Calu3 (cell line): ENCODE results near the gene SUSD3. TPM values are rescaled to one million over a fixed set of nuclear protein-coding genes. Genes with fewer than 3 reads are reported as not detected.

Source experiments
- BruUV-seq: library from RNA; stranded (reverse); fragments of 400-500 nt; replicated peaks from 2 replicates; lab custom pipeline; 2021; lab: Mats Ljungman, UMichigan
- CTCF ChIA-PET: fragments of 300-600 bp; sonication (Branson Sonifier 250); formaldehyde crosslinking; loops from one replicate; lab custom pipeline; 2022; ENCODE audit warnings: antibody characterized with exemption; lab: Charles Lee
- DNase-seq: peaks from one replicate; pipeline ENCODE4 v3.0.0; 2022
- H3K27ac Mint-ChIP-seq: one replicate; pipeline ENCODE4 v1.8.0; 2022; ENCODE audit warnings: mixed read lengths; ENCODE audit not compliant: unreplicated experiment
- H3K27me3 Mint-ChIP-seq: one replicate; pipeline ENCODE4 v1.8.0; 2022; ENCODE audit warnings: mixed read lengths; ENCODE audit not compliant: unreplicated experiment
- H3K36me3 Mint-ChIP-seq: one replicate; pipeline ENCODE4 v1.8.0; 2022; ENCODE audit warnings: mild to moderate bottlenecking, moderate library complexity, mixed read lengths; ENCODE audit not compliant: insufficient read depth, unreplicated experiment
- H3K4me1 Mint-ChIP-seq: one replicate; pipeline ENCODE4 v1.8.0; 2022; ENCODE audit warnings: mild to moderate bottlenecking, low read depth, mixed read lengths; ENCODE audit not compliant: unreplicated experiment
- H3K4me3 Mint-ChIP-seq: one replicate; pipeline ENCODE4 v1.8.0; 2022; ENCODE audit warnings: mild to moderate bottlenecking, low read depth, moderate library complexity, mixed read lengths; ENCODE audit not compliant: unreplicated experiment
- H3K9me3 Mint-ChIP-seq: one replicate; pipeline ENCODE4 v1.8.0; 2022; ENCODE audit warnings: low read depth, mixed read lengths; ENCODE audit not compliant: unreplicated experiment
- intact Hi-C: fragments of 100-400 bp; cut with micrococcal nuclease; formaldehyde crosslinking; loops from one replicate; pipeline ENCODE4 v1.10.0; 2022; ENCODE audit not compliant: unreplicated experiment
- total RNA-seq: library from RNA; stranded (reverse); gene quantifications from 2 replicates; pipeline ENCODE4 v1.2.3, GENCODE V29; 2022
- TF ChIP-seq, protein P1 (sequence below): fragments of 200-600 bp; IDR thresholded peaks from one replicate; pipeline ENCODE4 v1.8.0; 2022; ENCODE audit warnings: antibody characterized with exemption; ENCODE audit not compliant: unreplicated experiment

SUSD3 gene
- total RNA-seq, 1 experiment from 2014 or later = 1.3 TPM

DNA sequence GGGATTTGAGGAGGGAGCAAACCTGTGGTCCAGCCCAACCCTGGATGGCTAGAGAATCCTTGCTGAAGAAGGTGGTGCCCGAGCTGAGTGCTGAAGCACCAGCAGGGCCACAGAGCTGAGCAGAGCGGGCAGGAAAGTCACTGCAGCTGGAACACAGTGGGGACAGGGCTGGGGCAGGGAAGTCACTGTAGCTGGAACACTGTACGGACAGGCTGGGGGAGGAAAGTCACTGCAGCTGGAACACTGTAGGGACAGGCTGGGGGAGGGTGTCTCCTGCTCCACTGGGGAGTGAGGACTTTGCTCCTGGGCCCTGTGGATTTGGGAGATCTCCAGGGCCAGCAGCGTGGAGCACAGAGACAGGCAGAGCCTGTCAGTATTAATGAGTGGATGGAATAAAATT, 9.0 kb upstream of the SUSD3 start:
- Mint-ChIP-seq H3K27me3 (peaks cover 21% of the 10 kb centered on the region), H3K4me1 (no peaks in the 10 kb centered on the region), H3K36me3 (no peaks in the 10 kb centered on the region), H3K9me3 (no peaks in the 10 kb centered on the region), H3K27ac (no peak overlapping the region), H3K4me3 (no peak overlapping the region)
- intact Hi-C loops = no loop called here
- TF ChIP-seq, protein P1, sequence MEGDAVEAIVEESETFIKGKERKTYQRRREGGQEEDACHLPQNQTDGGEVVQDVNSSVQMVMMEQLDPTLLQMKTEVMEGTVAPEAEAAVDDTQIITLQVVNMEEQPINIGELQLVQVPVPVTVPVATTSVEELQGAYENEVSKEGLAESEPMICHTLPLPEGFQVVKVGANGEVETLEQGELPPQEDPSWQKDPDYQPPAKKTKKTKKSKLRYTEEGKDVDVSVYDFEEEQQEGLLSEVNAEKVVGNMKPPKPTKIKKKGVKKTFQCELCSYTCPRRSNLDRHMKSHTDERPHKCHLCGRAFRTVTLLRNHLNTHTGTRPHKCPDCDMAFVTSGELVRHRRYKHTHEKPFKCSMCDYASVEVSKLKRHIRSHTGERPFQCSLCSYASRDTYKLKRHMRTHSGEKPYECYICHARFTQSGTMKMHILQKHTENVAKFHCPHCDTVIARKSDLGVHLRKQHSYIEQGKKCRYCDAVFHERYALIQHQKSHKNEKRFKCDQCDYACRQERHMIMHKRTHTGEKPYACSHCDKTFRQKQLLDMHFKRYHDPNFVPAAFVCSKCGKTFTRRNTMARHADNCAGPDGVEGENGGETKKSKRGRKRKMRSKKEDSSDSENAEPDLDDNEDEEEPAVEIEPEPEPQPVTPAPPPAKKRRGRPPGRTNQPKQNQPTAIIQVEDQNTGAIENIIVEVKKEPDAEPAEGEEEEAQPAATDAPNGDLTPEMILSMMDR = no peak
- CTCF ChIA-PET = no interaction called here
- no peak for DNase-seq
- no TSS peak for BruUV-seq

DNA sequence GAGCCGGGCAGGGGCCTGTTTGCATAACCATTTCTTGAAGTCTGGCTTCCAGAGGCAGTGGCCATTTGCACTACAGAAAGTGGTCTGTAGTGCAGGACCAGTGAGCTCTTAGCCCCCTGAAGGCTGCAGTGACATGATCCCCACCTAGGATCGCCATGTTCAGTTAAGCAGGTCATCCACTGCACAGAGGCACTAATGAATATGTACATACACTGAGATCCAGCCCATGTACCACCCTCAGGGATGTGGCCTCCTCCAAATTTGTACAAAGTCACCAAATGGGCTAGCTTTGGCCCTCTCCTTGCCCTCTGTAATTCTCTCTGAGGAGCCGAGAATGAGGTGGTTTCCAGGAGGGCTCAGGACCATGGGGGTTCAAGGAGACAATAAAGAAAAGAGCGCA, 8.3 kb upstream of the SUSD3 start:
- TF ChIP-seq, protein P1 = no peak
- Mint-ChIP-seq H3K4me3 (no peak overlapping the region), H3K4me1 (no peaks in the 10 kb centered on the region), H3K27ac (no peak overlapping the region), H3K27me3 (peaks cover 21% of the 10 kb centered on the region), H3K36me3 (no peaks in the 10 kb centered on the region), H3K9me3 (no peaks in the 10 kb centered on the region)
- DNase-seq = no peak
- intact Hi-C loops = no loop called here
- CTCF ChIA-PET = no interaction called here
- BruUV-seq = no TSS peak

DNA sequence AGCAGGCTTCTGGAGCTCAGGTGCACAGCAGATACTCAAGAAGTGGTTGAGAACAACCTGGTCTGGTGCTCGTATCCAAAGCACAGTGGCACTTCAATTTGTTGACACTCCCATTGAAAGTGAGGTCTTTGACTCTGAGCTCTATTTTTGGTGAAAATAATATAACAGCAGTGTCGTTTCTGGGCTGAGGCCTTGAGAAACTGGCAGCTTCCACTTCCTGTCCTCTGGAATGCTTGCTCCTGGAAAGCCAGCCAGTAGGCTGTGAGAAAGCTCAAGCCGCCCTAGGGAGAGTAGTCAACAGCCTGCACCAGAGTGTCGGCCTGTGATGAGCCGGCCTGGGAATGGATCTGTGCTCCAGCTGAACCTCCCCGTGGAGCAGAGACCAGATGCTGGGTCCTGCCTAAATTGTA, 6.8 kb upstream of the SUSD3 start:
- no peak overlapping the region for H3K4me3 Mint-ChIP-seq
- TF ChIP-seq, protein P1 = no peak
- no peak overlapping the region for H3K27ac Mint-ChIP-seq
- no peaks in the 10 kb centered on the region for H3K9me3 Mint-ChIP-seq
- CTCF ChIA-PET = interaction anchor here (0.8 kb wide), 1 partner anchor 64 kb away, joined by 4 read pairs; no protein-coding TSS in a partner anchor
- H3K36me3 Mint-ChIP-seq = no peaks in the 10 kb centered on the region
- peaks cover 20% of the 10 kb centered on the region for H3K27me3 Mint-ChIP-seq
- intact Hi-C loops = no loop called here
- no peak for DNase-seq
- no TSS peak for BruUV-seq
- no peaks in the 10 kb centered on the region for H3K4me1 Mint-ChIP-seq

DNA sequence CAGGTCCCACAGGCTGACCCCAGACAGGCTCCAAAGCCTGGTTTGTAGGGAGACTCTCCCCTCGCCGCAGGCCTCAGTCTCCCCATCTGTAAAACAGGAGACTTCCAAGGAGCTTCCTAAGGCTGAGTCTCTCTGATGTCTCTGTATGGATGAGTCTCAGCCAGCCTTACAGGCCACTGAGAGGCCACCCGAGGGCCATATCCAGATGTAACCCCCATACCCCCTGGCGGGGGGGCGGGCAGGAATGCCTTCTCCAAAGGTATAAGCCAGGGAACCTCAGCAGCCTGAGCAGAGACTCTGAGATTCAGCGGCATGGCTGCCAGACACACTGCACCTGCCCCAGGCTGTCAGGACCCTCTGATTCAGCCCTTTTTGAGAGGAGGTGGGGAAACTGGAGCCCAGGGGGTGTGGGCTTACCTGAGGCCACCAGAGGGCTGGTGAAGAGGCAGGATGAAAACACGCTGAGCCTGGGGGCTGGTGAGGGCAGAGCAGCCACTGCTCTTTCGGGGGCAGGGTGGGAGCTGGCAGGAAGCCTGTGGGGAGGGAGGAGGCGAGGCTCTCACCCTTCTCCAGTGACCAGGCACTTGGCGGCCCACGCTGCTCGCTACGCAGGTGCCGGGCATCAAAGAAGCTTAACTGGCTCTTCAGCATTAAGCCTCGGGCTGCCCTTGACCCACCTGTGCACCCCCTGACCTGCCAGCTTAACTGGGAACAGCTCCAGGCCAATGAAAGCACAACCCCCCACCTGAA, 5.5 kb upstream of the SUSD3 start:
- no peaks in the 10 kb centered on the region for H3K36me3 Mint-ChIP-seq
- H3K9me3 Mint-ChIP-seq = no peaks in the 10 kb centered on the region
- TF ChIP-seq, protein P1 = no peak
- intact Hi-C loops = no loop called here
- H3K4me3 Mint-ChIP-seq = no peak overlapping the region
- no peak for DNase-seq
- no peaks in the 10 kb centered on the region for H3K4me1 Mint-ChIP-seq
- H3K27ac Mint-ChIP-seq = no peak overlapping the region
- H3K27me3 Mint-ChIP-seq = peaks cover 11% of the 10 kb centered on the region
- BruUV-seq = no TSS peak
- CTCF ChIA-PET = no interaction called here
